Ishikawa (cell line): ENCODE measurements around the gene SHH.

Experiments used
- CEBPB ChIP-seq: IDR thresholded peaks from 2 replicates; pipeline ENCODE4 v1.6.1; 2012
- CREB1 ChIP-seq: IDR thresholded peaks from 2 replicates; pipeline ENCODE4 v1.6.1; 2012; ENCODE audit warnings: low read depth
- EP300 ChIP-seq: IDR thresholded peaks from 2 replicates; pipeline ENCODE4 v1.6.1; 2012; ENCODE audit warnings: borderline replicate concordance
- FOXM1 ChIP-seq: IDR thresholded peaks from 2 replicates; pipeline ENCODE4 v1.6.1; 2012; ENCODE audit warnings: low read depth, borderline replicate concordance
- TAF1 ChIP-seq: IDR thresholded peaks from 2 replicates; pipeline ENCODE4 v1.6.1; 2012; ENCODE audit warnings: low read depth, mild to moderate bottlenecking
- TCF12 ChIP-seq: IDR thresholded peaks from 2 replicates; pipeline ENCODE4 v1.6.1; 2012; ENCODE audit warnings: low read depth
- YY1 ChIP-seq: IDR thresholded peaks from 2 replicates; pipeline ENCODE4 v1.6.1; 2012; ENCODE audit warnings: low read depth
- TF ChIP-seq, protein P1 (sequence below): IDR thresholded peaks from 2 replicates; pipeline ENCODE4 v1.6.1; 2012

DNA sequence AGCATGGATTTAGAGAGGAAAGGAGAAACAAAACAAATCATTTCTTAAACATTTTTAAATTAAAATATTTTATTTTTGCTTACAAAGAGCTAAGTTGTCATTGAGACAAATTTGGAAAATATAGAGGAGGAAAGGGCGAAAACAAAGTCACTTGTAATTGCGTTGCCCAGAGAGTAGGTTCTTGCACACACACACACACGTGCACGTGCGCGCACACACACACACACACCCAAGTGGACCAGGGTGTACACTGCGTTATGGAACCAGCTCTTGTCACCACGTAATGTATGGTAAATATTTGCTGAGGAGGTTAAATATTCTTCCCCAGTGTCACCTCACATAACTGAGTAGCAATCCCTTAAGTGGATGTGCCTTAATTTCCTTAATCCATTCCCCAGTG, 21.6 kb downstream of the SHH start:
- TF ChIP-seq CREB1, result no peak
- no peak for TF ChIP-seq FOXM1
- TF ChIP-seq TAF1, result no peak
- no peak for TF ChIP-seq TCF12
- TF ChIP-seq YY1, result no peak
- no peak for TF ChIP-seq CEBPB
- no peak for TF ChIP-seq EP300
- TF ChIP-seq, protein P1, sequence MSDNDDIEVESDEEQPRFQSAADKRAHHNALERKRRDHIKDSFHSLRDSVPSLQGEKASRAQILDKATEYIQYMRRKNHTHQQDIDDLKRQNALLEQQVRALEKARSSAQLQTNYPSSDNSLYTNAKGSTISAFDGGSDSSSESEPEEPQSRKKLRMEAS, result no peak
